IMR-90 (cell line): ENCODE results near the gene DOCK4. TPM values are rescaled to one million over a fixed set of nuclear protein-coding genes. Genes with fewer than 3 reads are reported as not detected.

Source experiments
- ATAC-seq: fragments of 200-7000 bp; cut with Tn5 transposase; 2 replicates; pipeline ENCODE4 v1.9.1; 2020; ENCODE audit warnings: low read depth, mild to moderate bottlenecking, moderate library complexity
- BruUV-seq: library from RNA; stranded (reverse); fragments of 400-500 nt; replicated peaks from 2 replicates; lab custom pipeline; 2021; lab: Mats Ljungman, UMichigan
- CTCF ChIA-PET: fragments of 300-600 bp; formaldehyde crosslinking; extraction: SDS; loops from one replicate; lab custom pipeline; 2021; ENCODE audit warnings: antibody characterized with exemption; lab: Yijun Ruan, JAX
- POLR2A ChIA-PET: fragments of 300-600 bp; sonication (Branson Sonifier 250); formaldehyde crosslinking; loops from one replicate; lab custom pipeline; 2022; ENCODE audit warnings: antibody characterized with exemption; ENCODE audit not compliant: unreplicated experiment; lab: Charles Lee
- DNase-seq: peaks from one replicate; pipeline ENCODE4 v3.0.0; 2013
- H2AFZ ChIP-seq: replicated peaks from 2 replicates; pipeline ENCODE3; 2013; ENCODE audit warnings: low read length, mild to moderate bottlenecking; ENCODE audit not compliant: poor library complexity
- H2AK5ac ChIP-seq: 2 replicates; pipeline ENCODE4 v1.6.1; 2013; ENCODE audit warnings: low read depth, low read length, inconsistent platforms
- H2AK9ac ChIP-seq: replicated peaks from 2 replicates; pipeline ENCODE3; 2013; ENCODE audit warnings: mild to moderate bottlenecking, low read depth, low read length, moderate library complexity; ENCODE audit not compliant: poor library complexity
- H2BK120ac ChIP-seq: 2 replicates; pipeline ENCODE4 v1.6.1; 2013; ENCODE audit warnings: low read depth, low read length, inconsistent platforms
- H2BK15ac ChIP-seq: 3 replicates; pipeline ENCODE4 v1.6.1; 2013; ENCODE audit warnings: low read depth, low read length, inconsistent platforms
- H2BK20ac ChIP-seq: 2 replicates; pipeline ENCODE4 v1.6.1; 2013; ENCODE audit warnings: low read depth, mild to moderate bottlenecking, inconsistent platforms, low read length, moderate library complexity
- H2BK5ac ChIP-seq: 2 replicates; pipeline ENCODE4 v1.6.1; 2013; ENCODE audit warnings: mild to moderate bottlenecking, low read depth, low read length, inconsistent platforms; ENCODE audit not compliant: poor library complexity, severe bottlenecking
- H3K14ac ChIP-seq: replicated peaks from 2 replicates; pipeline ENCODE4 v1.6.1; 2013; ENCODE audit warnings: low read depth, low read length, inconsistent platforms
- H3K18ac ChIP-seq: 2 replicates; pipeline ENCODE4 v1.6.1; 2013; ENCODE audit warnings: low read depth, low read length, control low read depth
- H3K23ac ChIP-seq: 2 replicates; pipeline ENCODE4 v1.6.1; 2013; ENCODE audit warnings: low read depth, low read length, inconsistent platforms
- H3K27ac ChIP-seq: 2 replicates; pipeline ENCODE4 v1.5.1; 2013; ENCODE audit warnings: mild to moderate bottlenecking, control low read depth, low read length; ENCODE audit not compliant: insufficient read depth
- H3K27me3 ChIP-seq: 2 replicates; pipeline ENCODE4 v1.6.1; 2013; ENCODE audit warnings: low read length; ENCODE audit not compliant: control insufficient read depth, insufficient read depth
- H3K36me3 ChIP-seq: 2 replicates; pipeline ENCODE4 v1.6.1; 2013; ENCODE audit warnings: low read length, mixed read lengths; ENCODE audit not compliant: control insufficient read depth, insufficient read depth
- H3K4ac ChIP-seq: 2 replicates; pipeline ENCODE4 v1.6.1; 2013; ENCODE audit warnings: low read depth, low read length, inconsistent platforms
- H3K4me1 ChIP-seq: 2 replicates; pipeline ENCODE4 v1.6.1; 2013; ENCODE audit warnings: low read length, mixed read lengths; ENCODE audit not compliant: control insufficient read depth, insufficient read depth
- H3K4me2 ChIP-seq: 2 replicates; pipeline ENCODE4 v1.6.1; 2013; ENCODE audit warnings: low read depth, mild to moderate bottlenecking, control low read depth, low read length, moderate library complexity
- H3K4me3 ChIP-seq: 2 replicates; pipeline ENCODE4 v1.5.1; 2013; ENCODE audit warnings: low read depth, mild to moderate bottlenecking, control low read depth, low read length, moderate library complexity; ENCODE audit not compliant: insufficient read depth
- H3K56ac ChIP-seq: 2 replicates; pipeline ENCODE4 v1.6.1; 2013; ENCODE audit warnings: low read length, inconsistent platforms; ENCODE audit not compliant: insufficient read depth; ENCODE audit errors: extremely low read depth
- H3K79me1 ChIP-seq, 2 experiments: 2 replicates each; pipeline ENCODE4 v1.6.1; 2013; ENCODE audit warnings: low read length in 2 of 2, inconsistent platforms in 1 of 2, low read depth in 1 of 2
- H3K9ac ChIP-seq: 2 replicates; pipeline ENCODE4 v1.6.1; 2013; ENCODE audit warnings: low read depth, low read length, control low read depth
- H3K9me1 ChIP-seq: 2 replicates; pipeline ENCODE4 v1.6.1; 2013; ENCODE audit warnings: low read length, inconsistent platforms; ENCODE audit not compliant: insufficient read depth
- H3K9me3 ChIP-seq: 2 replicates; pipeline ENCODE4 v1.6.1; 2013; ENCODE audit warnings: low read length; ENCODE audit not compliant: control insufficient read depth, insufficient read depth
- H4K20me1 ChIP-seq: 2 replicates; pipeline ENCODE4 v1.6.1; 2013; ENCODE audit warnings: low read length, inconsistent platforms; ENCODE audit not compliant: insufficient read depth
- H4K5ac ChIP-seq: 2 replicates; pipeline ENCODE4 v1.6.1; 2013; ENCODE audit warnings: mild to moderate bottlenecking, low read depth, low read length, control low read depth
- H4K8ac ChIP-seq, 2 experiments: 2 replicates each; pipeline ENCODE4 v1.6.1; 2013; ENCODE audit warnings: low read depth in 2 of 2, low read length in 2 of 2, control low read depth in 1 of 2, inconsistent platforms in 1 of 2
- H4K91ac ChIP-seq: 2 replicates; pipeline ENCODE4 v1.6.1; 2013; ENCODE audit warnings: low read depth, low read length, inconsistent platforms; ENCODE audit not compliant: insufficient read depth
- BHLHE40 ChIP-seq: fragments of 150-350 bp; IDR thresholded peaks from 2 replicates; pipeline ENCODE4 v1.6.1; 2016; ENCODE audit warnings: mild to moderate bottlenecking, low read depth, low read length
- CEBPB ChIP-seq: IDR thresholded peaks from 2 replicates; pipeline ENCODE4 v1.6.1; 2012; ENCODE audit warnings: low read depth, low read length, improper control_type of control experiment
- CHD1 ChIP-seq: IDR thresholded peaks from 2 replicates; pipeline ENCODE4 v1.6.1; 2012; ENCODE audit warnings: low read depth, low read length, improper control_type of control experiment
- CTCF ChIP-seq: conservative IDR thresholded peaks from 2 replicates; pipeline ENCODE4 v1.5.1; 2012; ENCODE audit warnings: mild to moderate bottlenecking, low read depth, low read length, improper control_type of control experiment
- ELK1 ChIP-seq: fragments of 150-350 bp; IDR thresholded peaks from 2 replicates; pipeline ENCODE4 v1.6.1; 2016; ENCODE audit warnings: low read depth, mild to moderate bottlenecking, low read length, moderate library complexity, borderline replicate concordance
- FOS ChIP-seq: fragments of 150-350 bp; IDR thresholded peaks from 2 replicates; pipeline ENCODE4 v1.6.1; 2016; ENCODE audit warnings: low read depth, low read length
- MAFK ChIP-seq: IDR thresholded peaks from 2 replicates; pipeline ENCODE4 v1.6.1; 2012; ENCODE audit warnings: low read depth, low read length, improper control_type of control experiment
- MAZ ChIP-seq: IDR thresholded peaks from 2 replicates; pipeline ENCODE4 v1.6.1; 2012; ENCODE audit warnings: low read depth, mild to moderate bottlenecking, low read length, improper control_type of control experiment, moderate library complexity, borderline replicate concordance
- MXI1 ChIP-seq: IDR thresholded peaks from 2 replicates; pipeline ENCODE4 v1.6.1; 2012; ENCODE audit warnings: low read depth, mild to moderate bottlenecking, low read length, moderate library complexity, borderline replicate concordance
- NFE2L2 ChIP-seq: fragments of 150-350 bp; IDR thresholded peaks from 2 replicates; pipeline ENCODE4 v1.6.1; 2016; ENCODE audit warnings: low read depth, mild to moderate bottlenecking, low read length
- POLR2A ChIP-seq: IDR thresholded peaks from 2 replicates; pipeline ENCODE4 v1.6.1; 2012; ENCODE audit warnings: mild to moderate bottlenecking, low read depth, low read length
- RAD21 ChIP-seq: IDR thresholded peaks from 2 replicates; pipeline ENCODE4 v1.6.1; 2012; ENCODE audit warnings: low read length, improper control_type of control experiment
- SMC3 ChIP-seq: fragments of 150-350 bp; IDR thresholded peaks from 2 replicates; pipeline ENCODE4 v1.6.1; 2016; ENCODE audit warnings: low read depth, mild to moderate bottlenecking, antibody characterized with exemption, low read length, moderate library complexity
- WGBS, 2 experiments: methylation state at CpG; one replicate each; pipeline versions ENCODE4 v1.1.5 to v1.1.7; 2013; ENCODE audit warnings: missing lambda C conversion rate in 2 of 2; ENCODE audit not compliant: insufficient read length in 1 of 2; ENCODE audit errors: extremely low coverage in 2 of 2; 5-methylcytosine and 5-hydroxymethylcytosine counted together
- dilution Hi-C: fragments of 300-500 bp; cut with HindIII; formaldehyde crosslinking; loops from one replicate; pipeline ENCODE4 v1.14.3; 2018; ENCODE audit warnings: low sequenced_read_pairs; ENCODE audit not compliant: unreplicated experiment
- in situ Hi-C: fragments of 300-500 bp; cut with MboI; formaldehyde crosslinking; loops from 3 replicates; pipeline ENCODE4 v1.14.3; 2019; ENCODE audit warnings: low sequenced_read_pairs, inconsistent platforms, mixed read lengths
- intact Hi-C: fragments of 100-400 bp; cut with micrococcal nuclease; formaldehyde crosslinking; loops from 2 replicates; pipeline ENCODE4 v1.10.0; 2022
- polyA plus RNA-seq, 3 experiments: library from polyadenylated mRNA; depleted of rRNA; stranded (reverse); fragments of >200 nt; gene quantifications; 2 replicates each; pipeline ENCODE4 v1.2.3, GENCODE V29; 2012; ENCODE audit warnings: low replicate concordance in 1 of 3
- total RNA-seq: library from RNA; depleted of rRNA; stranded (reverse); fragments of >200 nt; gene quantifications from 2 replicates; pipeline ENCODE4 v1.2.3, GENCODE V29; 2012
- TF ChIP-seq, protein P1 (sequence below): fragments of 150-350 bp; IDR thresholded peaks from 2 replicates; pipeline ENCODE4 v1.6.1; 2017; ENCODE audit warnings: mild to moderate bottlenecking, antibody characterized with exemption, low read length, low read depth

The DOCK4 gene
- total and polyA plus RNA-seq, 2 of the 4 experiments (the other 2 are of a cell fraction): 4.4 to 12.2 TPM

DNA sequence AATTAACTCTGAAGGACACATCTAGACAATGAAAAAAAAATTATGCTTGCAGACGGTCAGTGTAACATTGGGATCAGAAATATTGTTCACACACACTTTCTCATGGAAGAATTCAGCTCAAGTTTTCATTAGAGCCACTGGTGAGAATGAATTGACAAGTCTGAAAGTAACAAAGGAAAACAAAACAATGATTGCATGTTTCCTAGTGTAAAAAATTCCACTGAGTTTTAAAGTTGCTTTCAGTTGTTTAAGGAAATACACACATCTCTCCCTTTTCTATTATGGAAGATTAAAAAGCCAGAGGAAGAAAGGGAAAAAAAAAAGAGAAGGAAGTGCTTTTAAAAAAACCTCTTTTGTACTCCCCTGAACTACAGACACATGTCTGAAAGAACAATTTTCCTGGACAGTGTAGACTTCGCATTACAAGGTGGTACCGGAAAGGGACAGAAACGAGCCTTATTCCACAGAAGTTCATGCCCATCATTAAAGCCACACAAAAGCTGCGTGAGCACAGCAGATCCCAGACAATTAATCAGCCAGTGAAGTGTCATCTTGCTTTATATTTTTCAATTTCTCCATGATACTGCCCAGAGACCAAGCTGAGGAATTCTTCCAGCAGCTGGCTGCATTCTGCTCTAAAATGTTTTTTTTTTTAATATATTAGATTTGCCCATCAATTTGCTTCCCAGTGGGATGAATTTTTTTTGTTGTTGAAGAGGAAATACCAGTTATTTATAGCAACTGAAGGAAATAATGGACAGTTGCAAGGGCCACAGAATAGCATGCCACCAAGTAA is 294.8 kb downstream of the DOCK4 start (continued):
- no peak for TF ChIP-seq POLR2A

DNA sequence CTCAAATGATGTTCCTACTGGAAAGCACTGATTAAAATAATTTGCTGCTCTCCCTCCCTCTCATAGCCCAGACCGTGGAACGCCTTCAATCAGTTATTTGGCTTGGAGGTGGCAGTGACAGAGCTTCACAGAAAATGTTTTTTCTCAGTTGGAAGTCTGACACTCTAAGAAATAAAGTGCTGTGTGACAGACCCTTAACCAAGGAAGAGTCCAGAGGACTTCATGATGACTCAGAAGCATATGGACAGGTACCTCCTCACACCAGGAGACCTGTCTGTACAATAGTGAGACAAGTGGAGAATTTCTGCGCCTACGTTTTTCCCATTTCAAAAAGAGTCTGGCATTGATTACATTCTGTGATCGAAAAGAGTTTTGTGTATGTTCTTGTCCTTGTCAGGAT is 295.5 kb downstream of the DOCK4 start:
- Histone ChIP-seq H2BK120ac (no peak overlapping the region), H3K9ac (no peak overlapping the region), H3K9me3 (no peaks in the 10 kb centered on the region), H3K18ac (no peak overlapping the region), H4K5ac (no peak overlapping the region), H3K4me2 (no peak overlapping the region), H3K56ac (no peak overlapping the region), H3K14ac (no peak overlapping the region), H3K27me3 (no peaks in the 10 kb centered on the region), H3K4me3 (no peak overlapping the region), H3K4ac (no peak overlapping the region), H3K27ac (no peak overlapping the region), H2AFZ (no peak overlapping the region), H3K9me1 (no peaks in the 10 kb centered on the region; the same call in 1 of the 2 replicates), H2BK20ac (no peak overlapping the region), H3K4me1 (no peaks in the 10 kb centered on the region), H3K23ac (no peak overlapping the region), H2BK5ac (no peak overlapping the region), H2AK9ac (no peak overlapping the region), H3K36me3 (peaks cover 8% of the 10 kb centered on the region), H3K79me1 (no peaks in the 10 kb centered on the region), H2AK5ac (no peak overlapping the region), H2BK15ac (no peak overlapping the region), H4K8ac (no peak overlapping the region), H4K20me1 (no peaks in the 10 kb centered on the region), H4K91ac (no peak overlapping the region)
- DNase-seq (no peak), ATAC-seq (no peak)
- in situ Hi-C loops (no loop called here), intact Hi-C loops (no loop called here), dilution Hi-C loops (no loop called here)
- WGBS, 2 experiments: no CpG with 5 or more reads among the region's 5 CpGs
- CTCF ChIA-PET: no interaction called here
- POLR2A ChIA-PET: no interaction called here
- BruUV-seq: no TSS peak
- TF ChIP-seq MAZ: no peak
- no peak for TF ChIP-seq CHD1
- no peak for TF ChIP-seq CEBPB
- no peak for TF ChIP-seq SMC3
- TF ChIP-seq POLR2A: no peak
- no peak for TF ChIP-seq CTCF
- TF ChIP-seq RAD21: no peak
- no peak for TF ChIP-seq FOS
- TF ChIP-seq MXI1: no peak
- no peak for TF ChIP-seq NFE2L2
- TF ChIP-seq BHLHE40: no peak
- no peak for TF ChIP-seq MAFK
- no peak for TF ChIP-seq ELK1
- TF ChIP-seq, protein P1, sequence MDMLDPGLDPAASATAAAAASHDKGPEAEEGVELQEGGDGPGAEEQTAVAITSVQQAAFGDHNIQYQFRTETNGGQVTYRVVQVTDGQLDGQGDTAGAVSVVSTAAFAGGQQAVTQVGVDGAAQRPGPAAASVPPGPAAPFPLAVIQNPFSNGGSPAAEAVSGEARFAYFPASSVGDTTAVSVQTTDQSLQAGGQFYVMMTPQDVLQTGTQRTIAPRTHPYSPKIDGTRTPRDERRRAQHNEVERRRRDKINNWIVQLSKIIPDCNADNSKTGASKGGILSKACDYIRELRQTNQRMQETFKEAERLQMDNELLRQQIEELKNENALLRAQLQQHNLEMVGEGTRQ: no peak
